KMS-11 (cell line): Measurements from ENCODE around the gene WDR41.
"Not testable (repeated sequence)": the region's sequence is repeated elsewhere in the genome, so short reads cannot be mapped to it uniquely, and the experiment has no call there.

ENCODE experiments used
- H2AFZ ChIP-seq: fragments of 200-600 bp; sonication (generic); 2 replicates; pipeline ENCODE4 v1.6.1; 2016; ENCODE audit warnings: antibody characterized with exemption, mixed run types, low read depth
- H3K27ac ChIP-seq: fragments of 200-600 bp; sonication (generic); 2 replicates; pipeline ENCODE4 v1.6.1; 2016; ENCODE audit warnings: mild to moderate bottlenecking, mixed run types
- H3K27me3 ChIP-seq: fragments of 200-600 bp; sonication (generic); 2 replicates; pipeline ENCODE4 v1.6.1; 2017; ENCODE audit warnings: mild to moderate bottlenecking, low read depth, mixed run types, moderate library complexity; ENCODE audit not compliant: insufficient read depth
- H3K36me3 ChIP-seq: fragments of 200-600 bp; sonication (generic); 2 replicates; pipeline ENCODE4 v1.6.1; 2017; ENCODE audit warnings: mild to moderate bottlenecking, mixed run types; ENCODE audit not compliant: insufficient read depth
- H3K4me1 ChIP-seq: fragments of 200-600 bp; sonication (generic); 2 replicates; pipeline ENCODE4 v1.6.1; 2016; ENCODE audit warnings: mild to moderate bottlenecking, low read depth, mixed run types; ENCODE audit not compliant: poor library complexity, severe bottlenecking
- H3K4me2 ChIP-seq: fragments of 200-600 bp; sonication (generic); 2 replicates; pipeline ENCODE4 v1.7.0; 2016; ENCODE audit warnings: mild to moderate bottlenecking, mixed run types
- H3K4me3 ChIP-seq: fragments of 200-600 bp; sonication (generic); IDR thresholded peaks from 2 replicates; pipeline ENCODE4 v1.6.1; 2017; ENCODE audit warnings: low read depth, low read length, mixed read lengths; ENCODE audit not compliant: insufficient read depth
- H3K79me2 ChIP-seq: fragments of 200-600 bp; sonication (generic); 2 replicates; pipeline ENCODE4 v1.6.1; 2016; ENCODE audit warnings: low read depth, mixed run types; ENCODE audit not compliant: insufficient read depth
- H3K9ac ChIP-seq: fragments of 200-600 bp; sonication (generic); 2 replicates; pipeline ENCODE4 v1.6.1; 2016; ENCODE audit warnings: mild to moderate bottlenecking, mixed run types
- H4K20me1 ChIP-seq: fragments of 200-600 bp; sonication (generic); 2 replicates; pipeline ENCODE4 v1.6.1; 2016; ENCODE audit warnings: mild to moderate bottlenecking, mixed run types; ENCODE audit not compliant: insufficient read depth
- TF ChIP-seq, protein P1 (sequence below): fragments of 200-600 bp; sonication (generic); conservative IDR thresholded peaks from 2 replicates; pipeline ENCODE4 v1.6.1; 2017; ENCODE audit warnings: low read depth, mild to moderate bottlenecking, antibody characterized with exemption, low read length, moderate library complexity, mixed read lengths

WDR41 gene

DNA sequence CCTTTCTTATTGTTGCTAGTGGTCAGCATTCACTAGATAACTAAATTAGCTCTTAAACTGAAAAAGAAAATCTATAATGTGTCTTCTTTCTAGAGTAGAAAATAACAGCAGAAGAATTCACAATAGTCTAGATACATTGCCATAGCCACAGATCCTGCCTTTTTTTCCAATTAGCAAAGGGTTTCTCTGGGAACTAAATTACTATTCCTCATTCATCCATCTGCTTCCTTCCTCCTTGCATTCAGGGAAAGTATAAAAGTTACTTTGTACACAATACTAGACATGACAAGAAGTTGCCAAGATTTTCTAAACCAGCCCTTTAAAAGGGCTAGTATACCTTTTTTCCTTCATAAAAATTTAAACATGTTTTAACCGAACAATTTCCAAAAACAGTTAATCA is 21.2 kb upstream of the WDR41 start:
- H3K36me3 ChIP-seq, result no peaks in the 10 kb centered on the region
- no peaks in the 10 kb centered on the region for H4K20me1 ChIP-seq
- H3K27me3 ChIP-seq, result no peaks in the 10 kb centered on the region
- no peaks in the 10 kb centered on the region for H3K4me1 ChIP-seq
- H2AFZ ChIP-seq, result no peak overlapping the region
- no peak overlapping the region for H3K9ac ChIP-seq
- no peaks in the 10 kb centered on the region for H3K79me2 ChIP-seq
- H3K4me2 ChIP-seq, result no peak overlapping the region
- no peak overlapping the region for H3K27ac ChIP-seq
- TF ChIP-seq, protein P1, sequence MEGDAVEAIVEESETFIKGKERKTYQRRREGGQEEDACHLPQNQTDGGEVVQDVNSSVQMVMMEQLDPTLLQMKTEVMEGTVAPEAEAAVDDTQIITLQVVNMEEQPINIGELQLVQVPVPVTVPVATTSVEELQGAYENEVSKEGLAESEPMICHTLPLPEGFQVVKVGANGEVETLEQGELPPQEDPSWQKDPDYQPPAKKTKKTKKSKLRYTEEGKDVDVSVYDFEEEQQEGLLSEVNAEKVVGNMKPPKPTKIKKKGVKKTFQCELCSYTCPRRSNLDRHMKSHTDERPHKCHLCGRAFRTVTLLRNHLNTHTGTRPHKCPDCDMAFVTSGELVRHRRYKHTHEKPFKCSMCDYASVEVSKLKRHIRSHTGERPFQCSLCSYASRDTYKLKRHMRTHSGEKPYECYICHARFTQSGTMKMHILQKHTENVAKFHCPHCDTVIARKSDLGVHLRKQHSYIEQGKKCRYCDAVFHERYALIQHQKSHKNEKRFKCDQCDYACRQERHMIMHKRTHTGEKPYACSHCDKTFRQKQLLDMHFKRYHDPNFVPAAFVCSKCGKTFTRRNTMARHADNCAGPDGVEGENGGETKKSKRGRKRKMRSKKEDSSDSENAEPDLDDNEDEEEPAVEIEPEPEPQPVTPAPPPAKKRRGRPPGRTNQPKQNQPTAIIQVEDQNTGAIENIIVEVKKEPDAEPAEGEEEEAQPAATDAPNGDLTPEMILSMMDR, result no peak
- H3K4me3 ChIP-seq, result no peak overlapping the region

DNA sequence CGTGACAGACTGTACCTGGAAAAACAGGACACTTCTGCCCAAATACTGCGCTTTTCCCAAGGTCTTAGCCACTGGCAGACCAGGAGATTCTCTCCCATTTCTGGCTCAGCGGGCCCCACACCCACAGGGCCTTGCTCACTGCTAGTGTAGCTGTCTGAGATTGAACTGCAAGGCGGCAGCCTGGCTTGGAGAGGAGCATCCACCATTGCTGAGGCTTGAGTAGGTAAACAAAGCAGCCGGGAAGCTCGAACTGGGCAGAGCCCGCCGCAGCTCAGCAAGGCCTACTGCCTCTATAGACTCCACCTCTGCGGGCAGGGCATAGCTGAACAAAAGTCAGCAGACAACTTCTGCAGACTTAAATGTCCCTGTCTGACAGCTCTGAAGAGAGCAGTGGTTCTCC is 9.0 kb upstream of the WDR41 start:
- not testable (repeated sequence) for H3K4me1 ChIP-seq, H4K20me1 ChIP-seq, H2AFZ ChIP-seq, H3K79me2 ChIP-seq, H3K27ac ChIP-seq, H3K4me3 ChIP-seq, H3K9ac ChIP-seq, H3K27me3 ChIP-seq, H3K36me3 ChIP-seq, H3K4me2 ChIP-seq

DNA sequence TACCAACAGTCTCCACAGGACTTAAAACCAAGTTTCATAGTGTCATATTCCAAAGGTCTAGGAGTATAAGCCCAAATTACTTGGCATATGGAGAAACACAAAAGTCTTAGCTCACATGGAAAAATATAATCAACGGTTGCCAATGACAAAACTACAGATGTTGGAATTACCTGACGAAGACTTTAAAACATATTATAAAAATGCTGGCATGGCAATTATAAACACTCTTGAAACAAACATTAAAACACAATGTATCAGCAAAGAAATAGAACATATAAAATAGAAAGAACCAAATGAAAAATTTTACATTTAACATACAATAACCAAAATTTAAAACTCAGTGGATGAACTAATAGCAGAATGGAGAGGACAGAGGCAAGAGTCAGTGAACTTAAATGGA is 7.9 kb upstream of the WDR41 start:
- TF ChIP-seq, protein P1, result no peak
- Histone ChIP-seq H3K79me2 (no peaks in the 10 kb centered on the region), H3K4me2 (no peak overlapping the region), H4K20me1 (no peaks in the 10 kb centered on the region), H3K27me3 (no peaks in the 10 kb centered on the region), H3K4me3 (no peak overlapping the region), H3K4me1 (no peaks in the 10 kb centered on the region), H2AFZ (no peak overlapping the region), H3K27ac (no peak overlapping the region), H3K36me3 (no peaks in the 10 kb centered on the region), H3K9ac (no peak overlapping the region)

GRCh38 chr5:77499441-77499840 is 7.3 kb upstream of the WDR41 start:
- Histone ChIP-seq H3K9ac (no peak overlapping the region), H3K27me3 (no peaks in the 10 kb centered on the region), H3K36me3 (no peaks in the 10 kb centered on the region), H3K4me1 (no peaks in the 10 kb centered on the region), H2AFZ (no peak overlapping the region), H4K20me1 (no peaks in the 10 kb centered on the region), H3K4me3 (no peak overlapping the region), H3K79me2 (no peaks in the 10 kb centered on the region), H3K27ac (no peak overlapping the region), H3K4me2 (no peak overlapping the region)
- TF ChIP-seq, protein P1, result no peak

DNA sequence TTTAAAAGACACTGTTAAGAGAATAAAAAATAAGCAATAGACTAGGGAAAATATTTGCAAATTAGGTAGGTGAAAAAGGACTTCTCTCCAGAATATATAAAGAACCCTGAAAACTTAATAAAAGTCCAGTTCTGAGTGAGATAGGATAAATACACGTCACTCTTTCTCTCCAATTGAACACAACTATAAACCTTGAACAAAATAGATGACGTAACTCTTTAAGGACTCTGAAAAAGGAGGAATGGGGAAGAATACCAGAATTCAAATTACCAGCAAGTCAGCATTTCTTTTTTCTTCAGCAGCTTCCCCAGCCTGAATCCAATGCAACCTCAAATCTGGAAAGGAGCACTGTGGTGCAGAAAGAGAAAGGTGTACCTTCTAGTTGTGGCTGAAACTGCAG is 6.8 kb upstream of the WDR41 start:
- no peak overlapping the region for H3K4me3 ChIP-seq
- H3K9ac ChIP-seq, result no peak overlapping the region
- TF ChIP-seq, protein P1, result no peak
- no peak overlapping the region for H3K27ac ChIP-seq
- H3K27me3 ChIP-seq, result no peaks in the 10 kb centered on the region
- no peaks in the 10 kb centered on the region for H3K4me1 ChIP-seq
- no peak overlapping the region for H2AFZ ChIP-seq
- no peaks in the 10 kb centered on the region for H4K20me1 ChIP-seq
- H3K36me3 ChIP-seq, result no peaks in the 10 kb centered on the region
- no peak overlapping the region for H3K4me2 ChIP-seq
- H3K79me2 ChIP-seq, result no peaks in the 10 kb centered on the region
